ELR (cell line): ENCODE data around the gene RHOT2.

Source experiments
- DNase-seq: peaks from one replicate; pipeline ENCODE4 v3.0.0-alpha.2; 2015; ENCODE audit warnings: low read depth

The RHOT2 gene

GRCh38 chr16:647173-647902 lies 20.6 kb upstream of the RHOT2 start:
- no peak for DNase-seq

GRCh38 chr16:648071-648780 lies 19.7 kb upstream of the RHOT2 start:
- peak; percentile 38 for DNase-seq

GRCh38 chr16:648781-649589 lies 18.9 kb upstream of the RHOT2 start, which contains the start of gene WDR90:
Gene WDR90, plus strand, starts transcription at chr16:649365. Its CDS starts 52 bp downstream, at chr16:649417.
- DNase-seq = peak; percentile 92

GRCh38 chr16:649631-650030 lies 18.3 kb upstream of the RHOT2 start:
- peak; percentile 45 for DNase-seq

- no peak for DNase-seq
Measured at GRCh38 chr16:651844-652243, 16.1 kb upstream of the RHOT2 start.

- DNase-seq = no peak
Measured at GRCh38 chr16:652454-653305, 15.3 kb upstream of the RHOT2 start.

GRCh38 chr16:654034-654433 lies 13.9 kb upstream of the RHOT2 start:
- DNase-seq = no peak

- DNase-seq = no peak
Measured at GRCh38 chr16:657487-657886, 10.4 kb upstream of the RHOT2 start.

GRCh38 chr16:658679-659571 lies 9.0 kb upstream of the RHOT2 start:
- DNase-seq = no peak

- no peak for DNase-seq
Measured at GRCh38 chr16:659618-660017, 8.3 kb upstream of the RHOT2 start.

GRCh38 chr16:660132-660458 lies 7.8 kb upstream of the RHOT2 start:
- no peak for DNase-seq

GRCh38 chr16:660459-661183 lies 7.3 kb upstream of the RHOT2 start:
- peak; percentile 88 for DNase-seq

- no peak for DNase-seq
Measured at GRCh38 chr16:661184-661821, 6.6 kb upstream of the RHOT2 start.

- DNase-seq = no peak
Measured at GRCh38 chr16:662095-662494, 5.8 kb upstream of the RHOT2 start.

GRCh38 chr16:662597-662996 lies 5.3 kb upstream of the RHOT2 start:
- DNase-seq = no peak

- no peak for DNase-seq
Measured at GRCh38 chr16:666572-666971, 1.4 kb upstream of the RHOT2 start.

GRCh38 chr16:667113-667779 lies 686 bp upstream of the RHOT2 start:
- no peak for DNase-seq

- DNase-seq = peak; percentile 40
Measured at GRCh38 chr16:668519-669171, 713 bp downstream of the RHOT2 start.

GRCh38 chr16:669666-670065 lies 1.7 kb downstream of the RHOT2 start:
- DNase-seq = no peak
